HEK293 (cell line): Measurements from ENCODE around the gene ALOX5.

Experiments
- KLF9 ChIP-seq: fragments of 450-650 bp; formaldehyde crosslinking; IDR thresholded peaks from 2 replicates; pipeline ENCODE4 v1.5.1; 2016; ENCODE audit warnings: missing biosample characterization, missing genetic modification characterization, low read depth
- SP2 ChIP-seq: fragments of 450-650 bp; formaldehyde crosslinking; IDR thresholded peaks from 2 replicates; pipeline ENCODE4 v1.5.1; 2016; ENCODE audit warnings: missing biosample characterization, missing genetic modification characterization
- ZNF155 ChIP-seq: fragments of 450-650 bp; formaldehyde crosslinking; IDR thresholded peaks from 2 replicates; pipeline ENCODE4 v1.5.1; 2016; ENCODE audit warnings: missing biosample characterization, missing genetic modification characterization
- ZNF280C ChIP-seq: fragments of 450-650 bp; formaldehyde crosslinking; IDR thresholded peaks from 2 replicates; pipeline ENCODE4 v1.5.1; 2016; ENCODE audit warnings: missing biosample characterization, missing genetic modification characterization
- ZNF324 ChIP-seq: fragments of 450-650 bp; formaldehyde crosslinking; IDR thresholded peaks from 2 replicates; pipeline ENCODE4 v1.5.1; 2016; ENCODE audit warnings: missing biosample characterization, missing genetic modification characterization
- ZNF521 ChIP-seq: fragments of 450-650 bp; formaldehyde crosslinking; IDR thresholded peaks from 2 replicates; pipeline ENCODE4 v1.5.1; 2017; ENCODE audit warnings: missing biosample characterization, mild to moderate bottlenecking, missing genetic modification characterization
- ZNF560 ChIP-seq: fragments of 450-650 bp; formaldehyde crosslinking; IDR thresholded peaks from 2 replicates; pipeline ENCODE4 v1.5.1; 2017; ENCODE audit warnings: missing biosample characterization, missing genetic modification characterization, borderline replicate concordance
- ZNF776 ChIP-seq: fragments of 450-650 bp; formaldehyde crosslinking; IDR thresholded peaks from 2 replicates; pipeline ENCODE4 v1.5.0; 2017; ENCODE audit warnings: missing biosample characterization, missing genetic modification characterization, borderline replicate concordance
- ZNF792 ChIP-seq: fragments of 450-650 bp; formaldehyde crosslinking; IDR thresholded peaks from 2 replicates; pipeline ENCODE4 v1.5.1; 2016; ENCODE audit warnings: missing biosample characterization, missing genetic modification characterization
- TF ChIP-seq, protein P1 (sequence below): fragments of 450-650 bp; formaldehyde crosslinking; IDR thresholded peaks from 2 replicates; pipeline ENCODE4 v1.5.1; 2016; ENCODE audit warnings: missing biosample characterization, missing genetic modification characterization
- TF ChIP-seq, protein P2 (sequence below): fragments of 450-650 bp; formaldehyde crosslinking; IDR thresholded peaks from 2 replicates; pipeline ENCODE4 v1.5.1; 2016; ENCODE audit warnings: missing biosample characterization, missing genetic modification characterization
- TF ChIP-seq, protein P3 (sequence below): fragments of 450-650 bp; formaldehyde crosslinking; IDR thresholded peaks from 2 replicates; pipeline ENCODE4 v1.5.1; 2017; ENCODE audit warnings: missing biosample characterization, missing genetic modification characterization

GRCh38 chr10:45488365-45488764 is 114.3 kb downstream of the ALOX5 start:
- TF ChIP-seq, protein P1, sequence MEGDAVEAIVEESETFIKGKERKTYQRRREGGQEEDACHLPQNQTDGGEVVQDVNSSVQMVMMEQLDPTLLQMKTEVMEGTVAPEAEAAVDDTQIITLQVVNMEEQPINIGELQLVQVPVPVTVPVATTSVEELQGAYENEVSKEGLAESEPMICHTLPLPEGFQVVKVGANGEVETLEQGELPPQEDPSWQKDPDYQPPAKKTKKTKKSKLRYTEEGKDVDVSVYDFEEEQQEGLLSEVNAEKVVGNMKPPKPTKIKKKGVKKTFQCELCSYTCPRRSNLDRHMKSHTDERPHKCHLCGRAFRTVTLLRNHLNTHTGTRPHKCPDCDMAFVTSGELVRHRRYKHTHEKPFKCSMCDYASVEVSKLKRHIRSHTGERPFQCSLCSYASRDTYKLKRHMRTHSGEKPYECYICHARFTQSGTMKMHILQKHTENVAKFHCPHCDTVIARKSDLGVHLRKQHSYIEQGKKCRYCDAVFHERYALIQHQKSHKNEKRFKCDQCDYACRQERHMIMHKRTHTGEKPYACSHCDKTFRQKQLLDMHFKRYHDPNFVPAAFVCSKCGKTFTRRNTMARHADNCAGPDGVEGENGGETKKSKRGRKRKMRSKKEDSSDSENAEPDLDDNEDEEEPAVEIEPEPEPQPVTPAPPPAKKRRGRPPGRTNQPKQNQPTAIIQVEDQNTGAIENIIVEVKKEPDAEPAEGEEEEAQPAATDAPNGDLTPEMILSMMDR: no peak
- TF ChIP-seq ZNF776 (no peak), ZNF155 (no peak), ZNF521 (no peak), SP2 (tag by site-specific recombination) (no peak), ZNF324 (tag by site-specific recombination) (no peak), ZNF560 (tag by site-specific recombination) (no peak), ZNF280C (no peak), KLF9 (no peak), ZNF792 (tag by site-specific recombination) (no peak)
- TF ChIP-seq, protein P2, sequence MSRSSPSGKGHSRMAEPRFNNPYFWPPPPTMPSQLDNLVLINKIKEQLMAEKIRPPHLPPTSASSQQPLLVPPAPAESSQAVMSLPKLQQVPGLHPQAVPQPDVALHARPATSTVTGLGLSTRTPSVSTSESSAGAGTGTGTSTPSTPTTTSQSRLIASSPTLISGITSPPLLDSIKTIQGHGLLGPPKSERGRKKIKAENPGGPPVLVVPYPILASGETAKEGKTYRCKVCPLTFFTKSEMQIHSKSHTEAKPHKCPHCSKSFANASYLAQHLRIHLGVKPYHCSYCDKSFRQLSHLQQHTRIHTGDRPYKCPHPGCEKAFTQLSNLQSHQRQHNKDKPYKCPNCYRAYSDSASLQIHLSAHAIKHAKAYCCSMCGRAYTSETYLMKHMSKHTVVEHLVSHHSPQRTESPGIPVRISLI (tag by site-specific recombination): no peak
- TF ChIP-seq, protein P3, sequence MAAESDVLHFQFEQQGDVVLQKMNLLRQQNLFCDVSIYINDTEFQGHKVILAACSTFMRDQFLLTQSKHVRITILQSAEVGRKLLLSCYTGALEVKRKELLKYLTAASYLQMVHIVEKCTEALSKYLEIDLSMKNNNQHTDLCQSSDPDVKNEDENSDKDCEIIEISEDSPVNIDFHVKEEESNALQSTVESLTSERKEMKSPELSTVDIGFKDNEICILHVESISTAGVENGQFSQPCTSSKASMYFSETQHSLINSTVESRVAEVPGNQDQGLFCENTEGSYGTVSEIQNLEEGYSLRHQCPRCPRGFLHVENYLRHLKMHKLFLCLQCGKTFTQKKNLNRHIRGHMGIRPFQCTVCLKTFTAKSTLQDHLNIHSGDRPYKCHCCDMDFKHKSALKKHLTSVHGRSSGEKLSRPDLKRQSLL (tag by site-specific recombination): no peak
